GM06990 (cell line): ENCODE data around the gene RBM20.
"Not testable (repeated sequence)": the region's sequence is repeated elsewhere in the genome, so short reads cannot be mapped to it uniquely, and the experiment has no call there.

Experiments
- DNase-seq: peaks from one replicate; pipeline ENCODE4 v3.0.0-alpha.2; 2011; ENCODE audit not compliant: insufficient read length; ENCODE audit errors: extremely low read depth
- H3K27me3 ChIP-seq: replicated peaks from 2 replicates; pipeline ENCODE4 v1.6.0; 2011; ENCODE audit warnings: low read length; ENCODE audit not compliant: control insufficient read depth, insufficient read depth
- H3K36me3 ChIP-seq: 2 replicates; pipeline ENCODE4 v1.5.1; 2011; ENCODE audit warnings: low read length; ENCODE audit not compliant: control insufficient read depth, insufficient read depth
- H3K4me3 ChIP-seq: replicated peaks from 2 replicates; pipeline ENCODE4 v1.5.1; 2011; ENCODE audit warnings: low read depth, mild to moderate bottlenecking, control low read depth, low read length
- TF ChIP-seq, protein P1 (sequence below): IDR thresholded peaks from 2 replicates; pipeline ENCODE4 v1.5.1; 2011; ENCODE audit warnings: low read length, control low read depth, mild to moderate bottlenecking, inconsistent platforms; ENCODE audit not compliant: insufficient read depth, poor library complexity, severe bottlenecking

Gene RBM20

DNA sequence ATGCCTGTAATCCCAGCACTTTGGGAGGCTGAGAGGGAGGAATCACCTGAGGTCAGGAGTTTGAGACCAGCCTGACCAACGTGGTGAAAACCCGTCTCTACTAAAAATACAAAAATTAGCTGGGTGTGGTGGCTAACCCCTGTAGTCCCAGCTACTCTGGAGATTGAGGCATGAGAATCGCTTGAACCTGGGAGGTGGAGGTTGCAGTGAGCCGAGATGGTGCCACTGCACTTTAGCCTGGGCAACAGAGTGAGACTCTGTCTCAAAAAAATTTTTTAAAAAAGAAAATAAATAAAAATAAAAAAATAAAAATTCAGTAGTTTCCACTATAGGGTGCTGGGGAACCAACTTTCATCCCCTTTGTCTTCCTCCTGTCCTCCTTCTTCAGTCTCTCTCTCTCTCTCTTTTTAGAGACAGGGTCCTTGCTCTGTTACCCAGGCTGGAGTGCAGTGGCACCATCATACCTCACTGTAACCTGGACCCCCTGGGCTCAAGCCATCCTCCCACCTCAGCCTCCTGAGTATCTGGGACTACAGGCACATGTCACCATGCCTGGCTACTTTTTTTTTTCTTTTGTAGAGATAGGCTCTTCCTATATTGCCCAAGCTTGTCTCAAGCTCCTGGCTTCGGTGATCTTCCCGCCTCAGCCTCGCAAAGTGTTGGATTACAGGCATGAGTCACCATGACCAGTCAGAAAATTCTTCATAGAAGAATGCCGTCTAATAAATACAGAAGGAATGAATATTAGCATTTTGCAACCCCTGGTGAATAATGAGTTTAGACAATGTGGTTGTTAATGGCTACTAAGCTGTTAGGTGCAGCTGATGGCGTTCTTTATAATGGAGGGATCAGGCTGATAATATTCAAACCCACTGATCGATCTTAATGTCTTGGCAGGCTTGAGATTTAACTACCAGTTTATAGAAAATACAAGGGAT is 20.6 kb downstream of the RBM20 start:
- no peak for DNase-seq
- TF ChIP-seq, protein P1, sequence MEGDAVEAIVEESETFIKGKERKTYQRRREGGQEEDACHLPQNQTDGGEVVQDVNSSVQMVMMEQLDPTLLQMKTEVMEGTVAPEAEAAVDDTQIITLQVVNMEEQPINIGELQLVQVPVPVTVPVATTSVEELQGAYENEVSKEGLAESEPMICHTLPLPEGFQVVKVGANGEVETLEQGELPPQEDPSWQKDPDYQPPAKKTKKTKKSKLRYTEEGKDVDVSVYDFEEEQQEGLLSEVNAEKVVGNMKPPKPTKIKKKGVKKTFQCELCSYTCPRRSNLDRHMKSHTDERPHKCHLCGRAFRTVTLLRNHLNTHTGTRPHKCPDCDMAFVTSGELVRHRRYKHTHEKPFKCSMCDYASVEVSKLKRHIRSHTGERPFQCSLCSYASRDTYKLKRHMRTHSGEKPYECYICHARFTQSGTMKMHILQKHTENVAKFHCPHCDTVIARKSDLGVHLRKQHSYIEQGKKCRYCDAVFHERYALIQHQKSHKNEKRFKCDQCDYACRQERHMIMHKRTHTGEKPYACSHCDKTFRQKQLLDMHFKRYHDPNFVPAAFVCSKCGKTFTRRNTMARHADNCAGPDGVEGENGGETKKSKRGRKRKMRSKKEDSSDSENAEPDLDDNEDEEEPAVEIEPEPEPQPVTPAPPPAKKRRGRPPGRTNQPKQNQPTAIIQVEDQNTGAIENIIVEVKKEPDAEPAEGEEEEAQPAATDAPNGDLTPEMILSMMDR, result no peak
- Histone ChIP-seq H3K27me3 (no peaks in the 10 kb centered on the region), H3K36me3 (no peaks in the 10 kb centered on the region), H3K4me3 (no peak overlapping the region)

DNA sequence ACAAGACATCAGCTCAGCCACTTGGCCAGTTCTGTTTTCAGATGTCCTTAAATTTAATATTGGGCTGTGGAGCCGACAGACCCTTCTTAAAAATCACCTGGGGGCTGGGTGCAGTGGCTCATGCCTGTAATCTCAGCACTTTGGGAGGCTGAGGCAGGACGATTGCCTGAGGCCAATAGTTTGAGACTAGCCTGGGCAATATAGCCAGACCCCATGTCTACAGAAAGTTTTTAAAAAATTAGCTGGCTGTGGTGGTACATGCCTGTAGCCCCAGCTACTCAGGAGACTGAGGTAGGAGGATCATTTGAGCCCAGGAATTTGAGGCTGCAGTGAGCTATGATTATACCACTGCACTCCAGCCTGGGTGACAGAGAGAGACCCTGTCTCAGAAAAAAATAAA is 22.1 kb downstream of the RBM20 start:
- not testable (repeated sequence) for DNase-seq, H3K27me3 ChIP-seq, H3K36me3 ChIP-seq, H3K4me3 ChIP-seq

DNA sequence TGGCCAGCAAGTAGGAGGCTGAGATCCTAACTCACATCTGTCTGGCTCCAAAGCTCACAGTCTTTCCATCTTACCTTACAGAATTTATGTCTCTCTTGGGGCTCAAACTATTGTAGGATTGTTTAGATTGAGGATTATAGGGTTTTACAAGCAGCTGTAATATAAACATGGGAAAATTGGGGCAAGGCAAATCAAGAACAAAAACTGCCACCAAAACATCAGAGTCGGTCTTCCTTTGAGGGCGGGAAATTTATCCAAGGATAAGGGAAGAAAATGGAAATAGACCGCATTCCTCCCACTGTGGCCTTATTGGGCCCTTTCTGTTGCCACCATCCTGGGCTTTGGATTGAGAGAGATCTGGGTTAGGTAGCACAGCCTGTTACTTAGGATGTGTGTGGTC is 22.5 kb downstream of the RBM20 start:
- TF ChIP-seq, protein P1, result no peak
- Histone ChIP-seq H3K4me3 (no peak overlapping the region), H3K36me3 (no peaks in the 10 kb centered on the region), H3K27me3 (no peaks in the 10 kb centered on the region)
- no peak for DNase-seq

DNA sequence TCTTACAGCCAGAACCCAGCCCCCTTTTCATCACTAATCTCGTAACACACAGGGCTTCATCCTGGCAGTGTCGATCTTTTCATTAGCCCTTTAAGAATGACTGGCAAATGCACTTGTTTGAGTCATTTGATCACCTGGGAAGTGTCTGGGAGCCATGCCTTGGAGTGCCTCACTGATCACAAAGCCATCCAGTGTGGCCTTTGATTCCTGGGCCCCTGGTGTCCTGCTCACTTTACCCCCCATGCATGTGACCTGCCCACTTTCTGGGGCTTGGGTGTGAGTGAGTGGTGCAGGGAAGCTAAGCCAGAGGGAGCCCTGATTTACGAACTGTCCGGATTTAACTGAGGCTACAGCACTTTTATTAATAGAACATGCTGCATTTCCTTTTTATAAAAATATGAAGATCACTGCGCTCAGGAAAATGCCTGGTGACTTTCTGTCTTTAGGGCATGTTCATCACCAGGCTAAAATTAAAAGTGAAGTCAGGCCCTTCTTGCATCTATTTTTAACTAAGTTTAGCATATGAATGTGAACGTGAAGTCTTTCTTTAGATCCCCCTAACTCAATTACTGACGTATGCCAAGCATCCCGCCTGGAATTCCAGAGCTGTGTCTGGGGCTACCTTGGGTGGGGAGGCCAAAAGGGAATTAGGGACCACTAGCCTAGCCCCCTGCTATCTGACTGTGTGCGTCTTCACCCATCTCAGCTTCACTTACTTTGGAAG is 23.6 kb downstream of the RBM20 start:
- H3K27me3 ChIP-seq, result no peaks in the 10 kb centered on the region
- H3K4me3 ChIP-seq, result no peak overlapping the region

DNA sequence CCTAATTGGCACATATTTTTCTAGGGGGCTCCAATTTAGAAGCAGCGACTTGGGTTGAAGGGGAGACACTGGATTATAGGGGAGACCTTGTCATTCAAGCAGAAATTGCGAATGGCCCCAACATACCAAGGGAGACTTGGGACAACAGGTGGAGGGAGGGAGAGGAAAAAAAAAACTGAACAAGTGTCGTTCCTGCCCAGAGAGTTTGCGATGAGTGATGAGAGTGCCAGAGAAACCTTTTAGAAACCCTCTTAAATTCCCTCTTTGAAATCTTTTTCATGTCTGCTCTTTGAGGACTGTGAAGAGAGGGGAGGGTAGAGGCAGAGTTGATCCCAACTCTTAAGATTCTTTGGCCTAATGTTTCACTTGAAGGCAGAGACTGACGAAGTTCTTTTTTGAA is 24.3 kb downstream of the RBM20 start:
- no peaks in the 10 kb centered on the region for H3K36me3 ChIP-seq
- H3K4me3 ChIP-seq, result no peak overlapping the region
- no peak for DNase-seq
- H3K27me3 ChIP-seq, result no peaks in the 10 kb centered on the region
- TF ChIP-seq, protein P1, result no peak

More for the DNA sequence above, 23.6 kb downstream of the RBM20 start:
- no peak for DNase-seq
- no peaks in the 10 kb centered on the region for H3K36me3 ChIP-seq
- TF ChIP-seq, protein P1, result no peak

DNA sequence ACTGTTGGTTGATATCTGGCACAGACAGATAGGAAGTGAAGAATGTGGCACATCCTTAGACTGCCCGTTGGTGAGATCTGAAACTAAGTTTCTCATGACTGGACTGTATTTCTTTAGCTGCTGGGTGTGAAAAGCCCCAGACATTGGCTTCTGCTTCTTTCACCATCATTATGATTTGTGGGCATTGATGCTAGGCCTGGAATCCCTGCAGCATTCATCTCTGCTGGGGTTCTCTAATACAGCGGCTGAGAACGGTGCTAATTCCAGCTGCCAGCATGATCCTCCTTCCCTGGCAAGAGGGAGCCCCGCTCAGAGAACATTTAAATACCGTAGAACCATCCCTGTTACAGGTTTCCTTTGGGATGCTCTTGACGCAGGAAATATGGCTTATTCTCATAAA is 26.2 kb downstream of the RBM20 start:
- no peak overlapping the region for H3K4me3 ChIP-seq
- TF ChIP-seq, protein P1, result no peak
- H3K27me3 ChIP-seq, result no peaks in the 10 kb centered on the region
- H3K36me3 ChIP-seq, result no peaks in the 10 kb centered on the region
- DNase-seq, result no peak
